ACHN (cell line): ENCODE results near the gene F11R.
"Not testable (repeated sequence)": the region's sequence is repeated elsewhere in the genome, so short reads cannot be mapped to it uniquely, and the experiment has no call there.

Source experiments
- DNase-seq: peaks from one replicate; pipeline ENCODE4 v3.0.0-alpha.2; 2015
- in situ Hi-C: cut with HindIII; loops from 2 replicates; pipeline ENCODE4 v1.10.0; 2017; ENCODE audit warnings: low sequenced_read_pairs, low pct_ligation_motif_present, low pct_unique_long_range_greater_than_20kb

F11R gene

GRCh38 chr1:161045736-161046604 lies 25.0 kb upstream of the F11R start, which contains the start of gene USF1:
Gene USF1 (minus strand): TSS chr1:161045977. CDS start chr1:161043275, 2,702 bp downstream.
- in situ Hi-C loops, result no loop called here

DNA sequence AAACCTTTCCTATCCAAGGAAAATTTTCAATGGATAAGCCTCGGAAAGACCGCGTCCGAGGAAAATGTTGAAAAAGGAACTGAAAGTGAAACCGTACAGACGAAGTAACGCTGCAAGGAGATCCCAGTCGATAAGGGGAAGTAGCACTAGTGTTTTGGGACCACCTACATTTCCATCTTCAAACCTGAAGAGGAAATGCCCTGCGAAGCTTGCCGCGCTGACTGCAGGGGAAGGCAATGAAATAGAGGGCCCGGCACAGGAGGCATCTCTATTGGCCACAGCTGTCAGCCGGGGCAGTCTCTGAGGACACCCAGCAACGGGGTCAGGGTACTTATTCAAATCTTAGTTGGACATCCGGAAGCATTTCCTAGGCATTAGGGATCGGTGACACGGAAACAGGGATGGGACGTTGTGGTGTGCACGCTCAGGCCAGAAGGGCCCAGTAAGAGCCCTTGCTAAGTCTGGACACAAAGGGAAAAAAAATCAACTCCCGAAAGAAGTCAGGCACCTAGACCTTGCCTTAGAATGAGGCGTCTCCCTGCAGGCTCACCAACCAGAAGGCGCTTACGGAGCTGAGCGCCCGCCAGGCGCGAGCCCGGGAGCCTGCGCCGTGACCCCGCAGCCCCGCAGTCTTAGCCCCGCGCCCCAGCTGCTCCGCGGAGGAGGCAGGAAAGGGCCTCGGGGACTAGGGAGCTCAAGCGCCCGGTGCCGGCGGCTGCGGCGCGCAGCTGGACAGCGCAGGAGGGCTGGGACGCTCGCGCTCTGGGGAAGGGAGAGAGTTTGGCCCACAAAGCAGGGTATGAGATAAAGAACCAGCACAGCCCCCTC lies 24.2 kb upstream of the F11R start:
- peak; percentile 63 for DNase-seq
- in situ Hi-C loops, result no loop called here

More at GRCh38 chr1:161045736-161046604, 25.0 kb upstream of the F11R start, which contains the start of gene USF1:
- DNase-seq, result peak; percentile 97

DNA sequence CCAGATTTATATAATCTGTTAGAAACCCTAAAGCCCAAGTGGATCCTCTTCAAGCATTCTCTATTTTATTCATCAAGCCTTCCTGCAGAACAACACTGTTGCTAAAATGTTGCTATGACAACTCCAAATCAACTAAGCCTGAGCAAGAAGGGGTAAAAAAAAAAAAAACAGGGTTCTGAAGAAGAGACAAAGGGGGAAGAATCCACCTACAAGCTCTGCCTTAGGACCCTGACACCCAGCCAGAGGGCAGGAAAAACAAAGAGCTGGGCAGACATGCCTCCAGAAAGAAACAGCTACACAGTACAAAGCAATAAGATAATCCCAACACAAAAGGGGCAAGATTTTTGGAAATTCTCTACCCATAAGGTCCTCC lies 23.6 kb upstream of the F11R start:
- DNase-seq, result no peak
- in situ Hi-C loops, result no loop called here

DNA sequence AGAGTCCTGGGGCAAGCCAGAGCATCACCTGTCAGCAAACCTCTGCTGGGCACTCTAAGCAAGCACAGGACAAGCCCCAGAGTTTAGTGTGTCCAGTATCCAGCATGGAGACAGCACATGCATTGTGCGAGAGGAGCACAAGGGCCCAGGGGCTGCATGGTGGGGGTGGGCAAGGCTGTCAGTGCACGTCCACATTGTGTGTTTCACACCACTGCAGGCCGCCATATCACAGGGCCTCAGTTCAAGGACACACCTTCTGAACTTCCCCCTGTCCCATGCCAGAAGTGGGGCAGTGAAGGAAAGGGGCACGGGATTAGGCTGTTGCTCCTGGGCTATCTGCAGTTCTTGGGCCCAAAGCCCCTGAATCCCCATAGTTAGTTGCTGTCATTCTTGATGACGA lies 18.6 kb upstream of the F11R start:
- in situ Hi-C loops, result no loop called here
- no peak for DNase-seq

- in situ Hi-C loops, result no loop called here
- DNase-seq, result no peak
Observed at GRCh38 chr1:161039154-161039545, 18.2 kb upstream of the F11R start.

DNA sequence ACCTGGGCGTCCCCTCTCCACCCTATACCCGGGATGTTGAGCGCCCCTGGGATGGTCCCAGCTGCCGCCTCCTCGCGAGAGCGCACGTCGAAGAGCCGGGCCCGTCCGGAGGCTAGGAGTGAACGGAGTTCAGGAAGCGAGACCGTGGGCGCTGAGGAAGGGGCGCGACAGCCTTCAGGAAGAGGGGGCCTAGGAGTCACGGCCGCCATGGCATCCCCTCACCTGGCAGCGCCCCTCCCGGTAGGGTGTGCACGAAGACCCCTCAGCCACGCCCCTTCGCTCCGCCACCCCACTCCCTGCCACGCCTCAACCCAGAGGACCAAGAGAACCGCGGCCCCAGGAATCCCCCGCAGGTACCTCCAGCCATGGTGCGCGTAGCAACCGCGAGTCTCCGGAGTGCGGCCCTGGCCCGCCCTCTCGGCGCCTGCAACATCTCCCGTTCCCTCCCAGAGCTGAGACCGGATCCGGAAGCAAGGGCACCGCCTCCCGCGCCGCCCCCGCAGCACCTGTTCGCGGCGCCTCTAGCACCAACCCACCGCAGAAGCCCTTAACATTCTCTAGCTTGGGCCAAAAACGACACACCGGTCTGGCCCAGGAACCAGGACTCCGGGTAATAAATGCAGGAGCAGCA lies 17.7 kb upstream of the F11R start, which contains the start of gene TSTD1:
Gene TSTD1, minus strand, starts transcription at position 442 of the 631 bp plus-strand sequence. Its CDS starts 75 bp downstream, at position 367.
- in situ Hi-C loops, result no loop called here
- peak; percentile 66 for DNase-seq

DNA sequence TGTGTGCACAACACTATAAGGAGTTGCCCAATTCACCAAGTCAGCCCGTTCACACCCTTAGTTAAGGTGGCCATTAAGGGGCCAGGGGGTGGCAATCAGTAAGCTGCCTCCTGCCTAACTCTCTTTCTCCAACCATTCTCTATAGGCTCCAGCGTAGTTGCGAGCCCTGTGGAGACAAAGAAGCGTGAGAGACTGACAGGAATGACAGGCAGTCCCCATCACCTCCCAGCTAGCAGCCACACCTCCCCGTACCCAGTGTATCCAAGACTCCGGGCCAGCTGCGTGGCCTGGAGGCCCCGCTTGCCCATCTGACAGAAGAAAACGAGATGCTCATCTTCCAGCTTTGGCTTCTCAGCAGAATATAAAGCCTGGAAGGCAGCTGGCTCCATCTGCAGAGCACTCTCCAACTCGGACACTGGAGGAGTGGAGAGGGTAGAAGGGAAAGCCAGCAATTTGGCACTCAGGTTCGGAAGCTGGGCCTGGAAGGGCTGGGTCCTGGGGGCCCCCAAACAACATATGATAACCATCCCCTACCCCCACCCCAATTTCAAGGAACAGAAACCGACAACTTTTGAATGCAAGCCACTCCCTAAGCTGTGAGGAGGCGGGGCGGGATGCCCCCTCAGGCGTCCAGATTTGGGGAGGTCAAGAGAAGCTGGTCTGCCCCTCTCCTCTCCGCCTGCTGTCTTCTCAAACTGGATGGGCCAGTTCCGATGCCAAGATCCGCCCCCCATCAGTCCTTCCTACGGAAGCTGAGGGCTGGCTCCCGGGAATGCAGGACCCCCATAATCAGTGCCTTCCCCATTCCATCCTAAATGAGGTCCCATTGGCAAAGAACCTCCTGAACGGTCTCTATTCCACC lies 16.9 kb upstream of the F11R start:
- in situ Hi-C loops, result no loop called here

GRCh38 chr1:161033751-161034150 lies 12.8 kb upstream of the F11R start:
- in situ Hi-C loops, result no loop called here
- DNase-seq, result no peak

More for the DNA sequence above, 16.9 kb upstream of the F11R start:
- DNase-seq, result no peak

DNA sequence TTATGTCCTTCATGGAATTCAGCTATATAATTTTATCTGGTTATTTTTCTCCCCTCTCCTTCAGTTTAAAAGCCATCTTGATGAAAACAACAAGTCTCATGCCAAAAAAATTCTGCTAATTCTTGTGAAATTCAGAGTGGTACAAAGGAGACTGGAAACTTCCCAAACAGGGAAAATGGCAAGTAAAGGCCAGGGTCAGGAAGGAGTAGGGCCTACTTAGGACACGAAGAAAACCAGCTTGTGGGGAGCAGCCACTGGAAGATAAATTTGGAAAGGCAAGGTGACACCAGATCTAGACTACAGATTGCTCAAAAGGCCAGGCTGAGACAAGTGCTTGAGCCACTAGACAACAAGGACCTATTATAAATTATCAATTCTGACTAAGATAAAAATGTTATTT lies 11.5 kb upstream of the F11R start:
- DNase-seq, result no peak
- in situ Hi-C loops, result no loop called here

- in situ Hi-C loops, result no loop called here
- DNase-seq, result no peak
Observed at GRCh38 chr1:161031874-161032273, 10.9 kb upstream of the F11R start.

DNA sequence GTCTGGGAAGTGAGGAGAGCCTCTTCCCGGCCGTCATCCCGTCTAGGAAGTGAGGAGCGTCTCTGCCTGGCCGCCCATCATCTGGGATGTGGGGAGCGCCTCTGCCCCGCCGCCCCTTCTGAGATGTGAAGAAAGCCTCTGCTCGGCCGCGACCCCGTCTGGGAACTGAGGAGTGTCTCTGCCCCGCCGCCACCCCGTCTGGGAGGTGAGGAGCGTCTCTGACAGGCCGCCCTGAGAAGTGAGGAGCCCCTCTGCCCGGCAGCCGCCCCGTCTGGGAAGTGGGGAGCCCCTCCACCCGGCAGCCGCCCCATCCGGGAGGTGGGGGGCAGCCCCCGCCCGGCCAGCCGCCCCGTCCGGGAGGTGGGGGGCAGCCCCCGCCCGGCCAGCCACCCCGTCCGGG lies 8.5 kb upstream of the F11R start:
- in situ Hi-C loops, DNase-seq: not testable (repeated sequence)

- DNase-seq, in situ Hi-C loops: not testable (repeated sequence)
Observed at GRCh38 chr1:161026954-161027353, 6.0 kb upstream of the F11R start.

- DNase-seq, in situ Hi-C loops: not testable (repeated sequence)
Observed at GRCh38 chr1:161022432-161022831, 1.5 kb upstream of the F11R start.

- in situ Hi-C loops, result no loop called here
- no peak for DNase-seq
Observed at GRCh38 chr1:161021970-161022353, 1.0 kb upstream of the F11R start.

DNA sequence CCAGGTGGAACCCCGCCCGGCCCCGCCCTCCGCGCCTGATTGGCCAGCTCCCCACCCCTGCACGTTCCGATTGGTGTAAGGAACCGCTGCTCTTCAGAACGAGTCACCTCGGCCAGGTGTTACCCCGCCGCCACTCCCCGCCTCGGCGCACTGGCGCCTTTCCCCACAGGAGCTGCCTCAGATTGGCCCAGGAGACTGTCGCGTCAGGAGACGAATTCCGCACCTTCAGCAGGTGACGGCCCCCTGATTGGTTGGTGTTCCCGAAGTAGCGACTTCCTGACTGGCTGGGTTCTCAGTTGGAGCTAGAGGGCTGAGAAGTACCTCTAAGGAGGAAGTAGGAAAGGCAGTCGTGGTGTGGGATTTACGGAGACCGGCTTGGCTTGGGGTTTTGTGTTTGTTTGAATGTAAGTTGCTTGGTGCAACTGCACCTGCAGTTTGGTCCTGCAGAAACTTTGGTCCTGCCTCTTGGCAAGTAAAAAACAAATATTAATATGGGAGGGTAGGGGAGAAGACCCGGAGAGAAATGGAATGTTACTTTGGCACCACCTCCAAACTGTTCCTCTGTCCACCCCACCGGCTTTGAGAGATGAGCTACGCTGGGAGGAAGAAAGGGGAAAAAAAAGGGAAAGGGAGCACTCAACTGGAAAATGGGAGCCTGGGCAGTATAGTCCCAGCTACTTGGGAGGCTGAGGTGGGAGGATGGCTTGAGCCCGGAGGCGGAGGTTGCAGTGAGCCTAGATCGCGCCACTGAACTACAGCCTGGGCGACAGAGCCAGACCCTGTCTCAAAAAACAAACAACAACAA lies 415 bp upstream of the F11R start:
- in situ Hi-C loops, result no loop called here

DNA sequence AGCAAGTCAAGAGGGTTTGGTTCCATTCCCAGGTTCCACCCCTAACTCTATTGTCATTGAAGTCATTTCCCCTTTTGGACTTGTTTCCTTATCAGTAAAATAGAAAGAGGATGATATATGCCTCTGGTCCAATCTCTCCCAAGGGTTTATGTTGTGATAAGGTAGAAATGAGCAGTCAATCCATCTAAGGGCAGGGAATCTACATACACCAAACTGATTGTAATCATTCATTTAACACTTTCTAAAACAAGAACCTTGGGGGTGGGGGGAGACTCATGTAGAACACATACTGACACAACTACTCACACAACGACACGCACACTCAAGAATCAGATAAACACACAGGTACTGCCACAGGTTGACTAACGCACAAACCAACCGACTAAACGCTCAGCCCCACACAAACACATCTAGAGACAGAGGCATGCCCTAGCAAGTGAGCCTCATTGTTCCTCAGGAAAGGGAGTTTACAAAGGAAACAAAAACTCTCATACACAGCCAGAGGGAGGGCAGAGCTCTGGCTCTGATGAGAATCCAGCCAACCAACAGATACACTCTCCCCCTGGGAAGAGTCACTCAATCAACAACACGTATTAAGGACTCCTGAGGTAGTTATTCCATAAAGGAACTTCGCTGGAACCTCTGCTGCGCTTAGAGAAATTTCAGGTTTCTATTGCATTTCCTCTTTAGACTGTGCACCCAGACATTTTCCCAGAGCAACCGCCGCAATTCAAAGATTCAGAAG lies 1.0 kb downstream of the F11R start:
- in situ Hi-C loops, result no loop called here
- DNase-seq, result no peak

More for the DNA sequence above, 415 bp upstream of the F11R start:
- peak; percentile 90 for DNase-seq
